DMS 273 treated with DMSO at 0.1 percent for 48 hours (cell line): ENCODE data around the gene SIPA1L3.

Experiments used
- DNase-seq: peaks from one replicate; lab custom pipeline; 2025; lab: John Stamatoyannopoulos, UW

The SIPA1L3 gene

DNA sequence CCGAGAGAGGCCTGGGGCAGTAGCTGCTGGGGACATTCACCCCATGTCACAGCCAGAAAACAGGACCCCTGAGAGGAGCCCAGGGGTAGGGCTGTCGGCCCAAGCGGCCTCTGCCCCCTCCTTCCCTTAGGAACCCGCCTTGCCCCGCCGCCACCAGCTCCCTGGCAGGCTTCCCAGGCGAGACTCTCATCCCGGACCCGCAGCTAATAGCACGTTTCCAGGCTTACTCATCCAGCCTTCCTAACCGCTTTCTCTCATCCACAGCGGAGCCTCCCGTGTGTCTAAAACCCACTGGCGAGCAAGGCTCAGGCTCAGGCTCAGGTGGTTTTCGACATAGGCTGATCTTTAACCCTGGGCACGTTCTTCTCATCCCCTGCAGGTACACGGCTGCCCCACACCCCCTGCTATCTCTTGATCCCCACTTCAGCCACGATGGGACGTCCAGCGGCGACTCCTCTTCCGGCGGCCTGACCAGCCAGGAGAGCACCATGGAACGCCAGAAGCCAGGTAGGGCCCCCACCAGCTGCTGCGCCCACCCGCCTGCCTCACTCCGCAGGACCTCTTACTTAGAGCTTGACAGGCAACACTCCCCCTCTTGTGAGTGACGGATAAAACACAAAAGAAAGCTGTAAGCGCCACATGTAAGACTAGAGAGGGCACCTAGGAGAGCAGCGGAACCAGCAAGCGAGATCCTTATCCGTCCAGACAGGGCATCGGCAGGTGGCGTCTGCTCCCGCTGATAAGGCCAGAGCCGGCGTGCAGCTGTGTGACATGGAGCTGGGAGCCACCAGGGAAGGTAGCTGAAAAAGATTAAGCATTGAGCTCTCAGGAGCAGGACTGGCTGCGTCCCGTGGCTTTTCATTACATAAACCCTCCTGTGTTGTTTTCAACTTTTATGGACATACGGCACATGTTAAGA is 245.7 kb downstream of the SIPA1L3 start:
- no peak for DNase-seq

DNA sequence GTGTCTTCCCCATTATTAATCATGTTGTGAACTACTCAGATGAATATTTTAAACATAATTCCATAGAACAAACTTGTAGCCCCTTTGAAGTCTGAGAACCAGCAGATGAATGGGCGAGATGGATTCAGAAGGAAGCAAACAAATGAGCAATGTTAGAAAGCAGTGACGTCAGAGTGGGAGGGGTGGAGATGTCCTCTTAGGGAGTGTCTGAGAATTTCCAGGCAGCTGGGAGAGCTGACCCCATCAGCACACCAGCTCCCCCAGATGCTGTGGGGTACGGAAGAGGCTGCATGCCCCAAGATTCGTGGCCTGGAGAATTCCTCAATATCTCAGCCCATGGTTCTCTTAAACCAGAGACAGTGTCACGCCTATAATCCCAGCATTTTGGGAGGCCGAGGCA is 248.4 kb downstream of the SIPA1L3 start:
- DNase-seq, result no peak

DNA sequence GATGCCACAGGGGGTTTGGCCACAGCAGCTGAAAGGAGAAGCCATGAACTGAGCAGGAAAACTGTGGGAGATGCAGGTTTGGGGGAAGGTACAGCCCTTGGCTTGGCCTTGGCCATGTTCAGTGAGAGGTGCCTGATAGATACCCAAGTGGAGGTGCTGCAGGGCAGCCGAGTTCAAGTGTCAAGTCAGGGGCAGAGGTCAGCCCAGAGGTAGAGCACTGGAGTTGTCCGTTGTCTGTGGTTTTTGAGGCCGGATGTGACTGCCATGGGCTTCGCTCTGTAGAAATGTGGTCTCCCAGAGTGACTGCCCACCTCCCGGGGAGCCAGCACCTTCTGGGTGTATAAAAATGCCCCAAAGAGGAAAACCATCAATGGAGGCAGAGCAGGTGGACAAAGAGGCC is 251.7 kb downstream of the SIPA1L3 start:
- no peak for DNase-seq

DNA sequence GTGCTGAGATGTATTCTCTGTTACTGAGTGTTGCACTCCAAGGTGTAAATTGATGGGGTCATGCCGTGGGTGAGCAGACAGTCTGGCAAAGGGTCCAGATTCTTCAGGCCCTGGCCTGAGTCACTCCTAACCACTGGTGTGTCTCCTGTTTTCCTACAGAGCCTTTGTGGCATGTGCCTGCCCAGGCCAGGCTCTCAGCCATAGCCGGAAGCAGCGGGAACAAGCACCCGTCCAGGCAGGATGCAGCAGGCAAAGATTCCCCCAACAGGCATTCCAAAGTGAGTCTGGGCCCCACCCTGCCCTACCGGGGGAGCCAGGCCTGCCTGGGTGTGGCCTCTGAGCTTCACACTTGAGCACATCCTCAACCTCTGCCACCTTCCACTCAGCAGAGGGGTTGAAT is 255.1 kb downstream of the SIPA1L3 start:
- DNase-seq, result no peak

DNA sequence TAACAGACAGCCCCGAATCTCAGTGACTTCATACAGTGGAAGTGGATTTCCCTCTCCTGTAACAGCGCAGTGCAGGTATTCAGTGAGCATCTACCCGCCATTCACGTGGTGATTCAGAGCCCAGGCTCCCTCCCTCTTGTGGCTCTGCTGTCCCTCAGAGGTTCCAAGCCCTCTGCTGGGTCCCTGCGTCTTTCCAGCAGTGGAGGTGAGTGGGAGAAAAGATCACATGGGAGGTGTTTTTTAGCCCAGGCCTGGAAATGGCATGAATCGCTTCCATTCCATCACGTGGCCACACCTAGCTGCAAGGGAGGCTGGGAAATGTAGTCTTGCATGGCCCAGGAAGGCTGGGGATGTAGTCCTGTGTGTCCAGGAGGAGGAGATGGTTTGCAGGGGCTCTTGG is 255.6 kb downstream of the SIPA1L3 start:
- no peak for DNase-seq

DNA sequence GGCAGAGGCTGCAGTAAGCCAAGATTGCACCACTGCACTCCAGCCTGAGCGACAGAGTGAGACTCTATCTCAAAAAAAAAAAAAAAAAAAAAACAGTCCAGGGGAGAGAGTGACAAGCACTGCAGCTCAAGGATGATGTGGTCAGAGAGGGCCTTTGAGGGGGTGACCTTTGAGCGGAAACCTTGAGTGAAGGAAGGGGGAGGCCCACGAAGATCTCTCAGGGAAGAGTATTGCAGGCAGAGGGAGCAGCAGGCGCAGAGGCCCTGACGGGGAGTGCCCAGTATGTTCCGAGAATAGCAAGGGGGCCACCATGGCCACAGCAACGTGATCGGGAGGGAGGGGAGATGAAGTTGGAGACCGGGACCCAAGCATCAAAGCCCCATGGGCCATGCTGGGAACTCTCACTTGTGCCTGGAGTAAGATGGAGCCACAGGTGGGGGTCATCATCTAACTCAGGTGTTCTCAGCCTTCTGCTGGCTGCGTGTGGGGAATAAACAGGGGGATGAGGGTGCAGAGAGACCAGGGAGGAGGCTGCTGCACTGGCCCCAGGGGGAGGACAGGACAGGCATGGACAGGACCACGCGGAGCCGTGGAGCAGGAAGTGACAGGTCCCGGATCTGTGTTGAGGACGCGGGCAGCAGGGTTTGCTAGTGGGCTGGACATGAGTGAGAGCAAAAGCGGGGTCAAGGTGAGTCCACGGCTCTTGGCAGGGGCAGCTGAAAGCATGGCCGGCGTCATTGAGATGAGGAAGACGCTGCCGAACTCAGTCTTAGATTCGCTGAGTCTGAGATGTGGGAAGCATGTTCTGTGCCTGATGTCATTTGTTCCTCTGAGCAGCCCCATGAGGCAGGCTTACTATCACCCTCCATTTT is 256.6 kb downstream of the SIPA1L3 start:
- DNase-seq, result no peak

DNA sequence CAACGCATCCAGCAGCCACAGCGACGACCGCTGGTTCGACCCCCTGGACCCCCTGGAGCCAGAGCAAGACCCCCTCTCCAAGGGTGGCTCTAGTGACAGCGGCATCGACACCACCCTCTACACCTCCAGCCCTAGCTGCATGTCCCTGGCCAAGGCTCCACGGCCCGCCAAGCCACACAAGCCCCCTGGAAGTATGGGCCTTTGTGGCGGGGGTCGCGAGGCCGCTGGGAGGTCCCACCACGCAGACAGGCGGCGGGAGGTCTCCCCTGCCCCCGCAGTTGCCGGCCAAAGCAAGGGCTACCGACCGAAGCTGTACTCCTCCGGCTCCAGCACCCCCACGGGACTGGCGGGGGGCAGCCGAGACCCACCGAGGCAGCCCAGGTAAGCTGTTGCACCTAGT is 257.5 kb downstream of the SIPA1L3 start:
- no peak for DNase-seq

DNA sequence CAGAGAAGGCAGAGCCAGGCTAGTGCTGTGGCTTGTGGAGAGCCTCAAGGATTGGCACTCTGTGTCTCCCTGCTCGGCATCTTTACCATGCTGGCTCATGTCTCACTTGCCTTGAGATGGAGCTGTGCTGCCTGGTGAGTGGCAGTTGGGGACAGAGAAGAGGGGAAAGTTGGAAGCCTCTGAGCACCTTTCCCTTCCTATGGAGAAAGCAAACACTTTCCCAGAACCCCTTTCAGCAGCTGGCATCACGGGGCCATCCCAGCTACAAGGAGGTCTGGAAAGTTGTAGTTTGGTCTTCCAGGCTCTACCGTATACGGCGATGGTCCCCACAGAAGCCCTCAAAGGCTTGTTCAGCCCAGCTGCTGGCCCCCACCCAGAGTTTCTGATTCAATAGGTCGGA is 258.3 kb downstream of the SIPA1L3 start:
- no peak for DNase-seq

DNA sequence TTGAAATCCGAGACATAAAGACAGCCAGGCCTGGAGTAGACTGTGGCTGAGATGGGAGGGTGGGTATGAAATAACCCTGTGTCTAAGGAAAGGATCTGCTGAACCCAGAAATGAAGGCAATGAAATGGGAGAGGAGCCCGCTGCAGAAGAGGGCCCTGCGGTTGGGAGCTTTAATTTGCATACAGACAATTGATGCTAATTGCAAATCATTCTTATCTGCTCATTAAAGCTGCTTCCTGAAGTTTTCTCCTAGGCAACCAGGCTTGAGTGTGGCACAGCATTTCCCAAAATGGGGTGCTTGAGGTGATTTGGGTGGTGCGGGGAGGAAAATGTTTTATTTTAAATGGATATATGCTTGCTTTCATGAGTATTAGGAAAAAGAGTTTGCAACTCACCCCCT is 261.6 kb downstream of the SIPA1L3 start:
- no peak for DNase-seq

DNA sequence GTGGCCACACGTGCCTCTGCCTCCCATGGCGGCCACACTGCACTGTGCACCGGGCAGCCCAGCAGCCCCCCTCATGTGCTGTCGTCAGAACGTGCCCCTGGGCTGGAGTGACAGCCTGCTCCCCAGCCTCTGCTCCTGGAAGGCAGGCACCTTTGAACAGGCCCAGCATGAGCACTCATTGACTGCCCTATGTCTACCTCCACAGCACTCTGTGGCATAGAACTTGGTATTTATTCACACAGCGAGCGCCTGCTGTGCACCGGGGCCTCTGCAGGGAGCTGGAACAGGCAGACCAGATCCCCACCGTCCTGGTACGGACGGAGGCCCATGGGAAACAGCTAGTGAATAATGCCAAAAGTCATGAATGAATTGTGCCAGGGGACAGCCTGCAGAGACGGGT is 263.3 kb downstream of the SIPA1L3 start:
- no peak for DNase-seq

DNA sequence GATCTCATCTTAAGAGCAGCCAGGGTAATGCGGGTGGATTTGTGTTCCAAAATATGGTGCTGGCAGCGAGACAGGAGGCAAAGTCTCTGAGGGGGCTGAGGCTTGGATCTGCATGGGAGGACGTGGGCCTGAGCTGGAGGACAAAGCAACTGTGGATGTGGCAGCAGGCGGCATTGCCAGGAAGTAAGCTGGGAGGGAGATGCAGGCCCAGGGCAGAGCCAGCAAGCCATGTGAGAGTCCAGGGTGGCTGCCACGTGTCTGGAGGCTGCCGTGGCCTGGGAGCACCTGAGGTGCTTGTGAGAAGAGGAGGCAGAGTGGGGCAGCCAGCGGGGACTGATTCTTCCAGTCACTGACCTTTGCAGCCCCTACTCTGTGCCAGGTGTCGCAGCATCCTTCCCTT is 265.0 kb downstream of the SIPA1L3 start:
- no peak for DNase-seq

DNA sequence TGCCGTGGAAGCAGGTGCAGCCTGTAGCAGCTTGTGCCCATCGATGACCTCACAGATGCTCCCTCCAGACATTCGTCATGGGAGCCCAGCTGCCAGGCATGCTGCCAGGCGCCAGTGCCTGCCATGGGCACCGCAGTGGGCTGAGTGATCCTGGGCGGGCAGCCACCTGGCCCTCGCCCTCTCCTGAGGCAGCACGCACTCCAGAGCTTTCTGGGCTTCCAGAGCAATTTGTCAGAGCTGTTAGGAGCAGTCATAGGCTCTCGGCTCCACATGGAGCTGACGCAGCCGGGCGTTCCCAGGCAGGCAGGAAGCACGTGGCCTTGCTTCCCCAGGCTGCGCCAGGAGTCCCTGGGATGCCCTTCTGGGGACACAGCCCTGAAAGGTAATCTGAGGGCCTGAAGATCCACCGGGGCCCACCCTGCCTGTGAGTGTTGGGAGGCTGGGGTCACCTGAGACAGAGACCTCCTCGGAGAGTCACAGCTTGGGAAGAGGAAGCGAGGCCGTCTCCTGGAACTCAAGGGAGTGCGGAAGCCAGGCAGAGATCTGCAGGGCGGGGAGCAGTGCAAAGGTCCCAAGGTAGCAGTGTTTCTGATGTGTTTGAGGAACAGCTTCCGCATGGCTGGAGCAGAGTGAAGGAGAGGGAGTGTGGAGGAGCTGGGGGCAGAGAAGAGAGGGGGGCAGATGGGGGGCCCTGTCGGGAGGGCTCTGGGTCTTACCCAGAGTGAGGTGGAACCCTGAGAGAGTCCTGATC is 266.5 kb downstream of the SIPA1L3 start:
- peak; percentile 80 for DNase-seq

DNA sequence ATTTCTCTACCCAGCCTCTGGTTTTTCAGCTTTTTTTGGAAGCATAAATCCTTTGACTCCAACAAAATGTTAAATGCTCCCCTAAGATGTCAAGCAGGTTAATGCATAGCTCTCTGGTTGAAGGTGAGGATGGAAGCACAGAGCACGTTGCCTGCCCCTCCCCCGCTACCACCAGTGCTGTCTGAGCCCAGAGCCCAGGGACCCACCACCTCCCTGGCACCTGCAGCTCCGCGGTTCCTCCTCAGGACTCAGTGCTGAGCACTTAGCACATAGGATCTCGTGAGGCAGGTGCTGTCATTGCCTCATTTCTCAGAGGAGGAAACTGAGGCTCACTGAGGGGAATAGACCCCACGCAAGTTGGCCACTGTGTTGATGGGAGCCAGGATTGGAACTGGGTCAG is 268.4 kb downstream of the SIPA1L3 start:
- DNase-seq, result no peak

DNA sequence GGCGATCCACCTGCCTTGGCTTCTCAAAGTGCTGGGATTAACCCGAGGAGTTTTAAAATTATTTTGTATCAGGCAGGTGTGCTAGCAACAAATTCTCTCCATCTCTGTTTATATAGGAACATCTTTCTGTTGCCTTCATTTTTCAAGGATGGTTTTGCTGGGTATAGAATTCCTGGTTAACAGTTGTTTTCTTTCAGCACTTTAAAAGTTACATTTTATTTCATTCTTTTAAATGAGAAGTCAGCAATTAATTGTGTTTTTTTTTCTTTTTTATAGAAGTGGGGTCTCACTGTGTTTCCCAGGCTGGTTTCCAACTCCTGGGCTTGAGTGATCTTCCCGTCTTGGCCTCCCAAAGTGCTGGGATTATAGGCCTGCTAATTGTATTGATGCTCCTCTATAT is 273.1 kb downstream of the SIPA1L3 start:
- DNase-seq, result no peak

DNA sequence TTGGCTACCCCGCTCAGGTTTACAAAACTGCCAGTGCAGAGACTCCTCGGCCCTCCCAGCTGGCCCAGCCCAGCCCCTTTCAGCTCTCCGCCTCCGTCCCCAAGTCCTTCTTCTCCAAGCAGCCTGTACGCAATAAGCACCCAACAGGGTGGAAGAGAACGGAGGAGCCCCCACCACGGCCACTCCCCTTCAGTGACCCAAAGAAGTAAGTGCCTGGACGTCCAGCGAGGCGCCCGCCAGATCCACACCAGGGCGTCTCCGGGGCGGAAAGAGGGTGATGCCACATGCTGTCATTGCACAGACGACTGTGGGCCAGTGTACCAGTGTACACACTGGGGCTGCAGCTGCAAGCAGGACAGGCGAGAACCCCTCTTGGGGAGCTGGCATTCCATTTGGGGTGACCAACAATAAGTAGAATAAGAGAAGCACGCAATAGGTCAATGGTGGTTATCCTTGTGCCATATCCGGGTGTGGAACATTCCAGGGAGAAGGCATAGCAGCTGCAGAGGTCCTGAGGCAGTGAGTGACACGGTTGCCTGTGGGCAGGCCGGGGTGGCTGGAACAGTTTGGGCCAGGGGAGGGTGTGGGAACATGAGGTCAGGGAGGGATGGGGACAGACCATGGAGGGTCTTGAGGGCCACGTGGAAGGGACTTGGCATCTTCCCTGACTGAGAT is 275.7 kb downstream of the SIPA1L3 start:
- no peak for DNase-seq

DNA sequence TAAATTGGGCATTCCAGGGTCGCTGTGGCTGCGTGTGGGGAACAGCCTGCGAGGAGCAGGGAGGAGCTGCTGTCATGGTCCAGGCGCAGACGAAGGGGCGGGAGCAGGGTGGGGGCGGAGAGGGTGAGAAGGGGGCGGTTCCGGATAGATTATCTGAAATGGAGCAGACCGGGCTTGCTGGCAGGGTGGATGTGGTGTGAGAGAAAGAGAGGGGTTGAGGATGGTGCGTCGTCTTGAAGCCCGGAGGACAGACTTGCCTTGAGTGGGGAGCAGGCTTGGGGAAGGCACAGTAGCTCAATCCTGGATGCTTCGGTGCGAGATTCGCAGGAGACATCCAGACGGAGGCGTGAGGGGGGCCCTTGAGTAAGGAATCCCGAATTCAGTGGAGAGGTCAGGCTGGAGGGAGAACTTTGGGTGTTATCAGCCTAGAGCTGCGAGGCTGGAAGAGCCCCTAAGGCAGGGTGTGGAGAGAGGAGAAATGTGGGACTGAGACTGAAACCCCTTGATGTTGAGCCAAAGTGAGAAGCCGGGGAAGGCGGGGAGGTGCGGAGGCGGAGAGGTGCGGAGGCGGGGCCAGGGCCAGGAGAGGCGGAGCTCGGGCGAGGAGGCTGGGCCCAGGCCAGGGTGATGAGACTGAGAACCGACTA is 276.4 kb downstream of the SIPA1L3 start:
- no peak for DNase-seq

DNA sequence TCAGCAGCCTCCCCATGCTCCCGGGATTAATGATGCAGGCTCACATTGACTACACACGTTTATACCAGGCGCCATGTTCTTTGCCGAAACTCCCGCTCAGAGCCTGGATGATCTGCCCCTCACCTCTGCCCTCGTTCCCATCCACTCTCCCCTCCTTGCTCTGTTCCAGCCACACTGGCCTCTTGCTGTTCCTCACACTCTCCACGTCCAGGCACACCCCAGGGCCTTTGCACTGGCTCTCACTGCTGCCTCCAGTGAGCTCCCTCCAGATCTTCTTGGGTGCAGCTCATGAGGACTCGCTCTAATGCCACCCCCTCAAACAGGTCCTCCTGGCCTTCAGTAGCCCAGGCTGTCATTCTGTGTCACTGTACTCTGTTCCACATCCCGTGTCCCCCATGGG is 277.8 kb downstream of the SIPA1L3 start:
- no peak for DNase-seq

DNA sequence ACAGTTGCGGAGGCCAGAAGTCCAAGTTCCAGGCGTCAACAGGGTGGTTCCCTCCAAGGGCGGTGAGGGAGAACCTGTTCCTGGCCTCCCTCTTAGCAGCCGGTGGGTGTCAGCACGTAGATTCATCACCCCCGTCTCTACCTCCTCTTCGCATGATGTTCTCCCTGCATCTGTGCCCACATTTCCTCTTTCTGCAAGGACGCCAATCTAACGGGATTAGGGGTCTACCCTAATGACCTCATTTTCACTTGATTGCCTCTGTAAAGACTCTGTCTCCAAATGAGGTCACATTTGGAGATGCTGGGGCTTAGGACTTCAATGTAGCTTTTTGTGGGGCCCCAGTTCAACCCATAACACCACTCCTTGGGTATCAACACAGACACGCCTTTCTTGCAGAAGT is 278.6 kb downstream of the SIPA1L3 start:
- DNase-seq, result no peak

DNA sequence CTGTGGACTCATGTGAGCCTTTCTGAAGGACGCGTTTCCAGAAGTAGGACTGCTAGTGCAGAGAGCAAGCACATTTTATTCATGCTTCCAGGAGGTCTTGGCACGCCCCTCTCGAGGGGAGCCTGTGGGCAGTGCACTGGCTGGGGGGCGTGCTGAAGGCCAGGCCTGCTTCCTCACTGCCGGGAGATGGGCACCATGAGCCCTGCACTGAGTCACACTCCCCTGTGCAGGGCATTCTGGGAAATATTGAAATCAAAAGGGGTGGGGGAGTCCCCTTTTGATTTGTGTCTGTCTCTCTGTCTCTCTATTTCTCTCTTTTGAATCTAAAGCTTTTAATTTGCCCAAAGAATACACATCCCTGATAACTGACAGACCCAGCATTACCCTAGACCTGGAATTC is 283.1 kb downstream of the SIPA1L3 start:
- DNase-seq, result no peak

DNA sequence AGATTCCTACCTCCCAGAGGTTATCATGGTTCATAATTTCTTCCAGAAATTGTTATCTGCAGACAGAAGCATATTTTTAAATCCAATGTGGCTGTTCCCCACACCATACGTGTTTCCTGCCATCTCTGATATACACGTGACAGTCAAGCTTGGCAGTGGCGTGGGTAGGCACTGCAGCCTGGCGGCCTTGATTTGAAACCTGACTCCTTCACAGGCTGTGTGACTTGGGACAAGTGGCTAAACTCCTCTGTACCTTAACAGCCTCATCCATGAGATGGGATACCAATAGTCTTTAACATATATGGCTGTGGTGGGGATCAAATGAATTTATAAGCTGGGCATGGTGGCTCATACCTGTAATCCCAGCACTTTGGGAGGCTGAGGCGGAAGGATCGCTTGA is 283.8 kb downstream of the SIPA1L3 start:
- no peak for DNase-seq

DNA sequence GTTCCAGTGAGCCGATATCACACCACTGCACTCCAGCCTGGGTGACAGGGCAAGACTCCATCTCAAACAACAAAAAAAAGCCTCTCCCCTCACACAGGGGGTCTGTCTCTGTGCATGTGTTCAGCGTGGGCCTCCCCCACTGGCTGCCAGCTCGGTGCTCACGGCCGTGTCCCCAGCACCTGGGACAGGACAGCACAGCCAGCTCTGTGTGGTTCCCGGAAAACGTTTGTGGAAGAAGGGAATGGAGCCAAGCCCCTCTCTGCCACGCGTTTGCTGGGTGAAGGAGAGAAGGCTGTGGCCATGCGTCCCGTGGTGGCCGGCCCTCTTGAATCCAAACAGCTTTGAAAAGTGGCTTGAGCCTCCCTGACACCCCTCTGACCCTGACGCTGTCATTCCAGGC is 284.7 kb downstream of the SIPA1L3 start:
- DNase-seq, result no peak
